Measurements from ENCODE around the gene HADH. TPM values are rescaled to one million over a fixed set of nuclear protein-coding genes. Genes with fewer than 3 reads are reported as not detected.

HADH gene
- total and polyA plus RNA-seq, 2 donors from 2014 or later, result 31.4 to 126 TPM

DNA sequence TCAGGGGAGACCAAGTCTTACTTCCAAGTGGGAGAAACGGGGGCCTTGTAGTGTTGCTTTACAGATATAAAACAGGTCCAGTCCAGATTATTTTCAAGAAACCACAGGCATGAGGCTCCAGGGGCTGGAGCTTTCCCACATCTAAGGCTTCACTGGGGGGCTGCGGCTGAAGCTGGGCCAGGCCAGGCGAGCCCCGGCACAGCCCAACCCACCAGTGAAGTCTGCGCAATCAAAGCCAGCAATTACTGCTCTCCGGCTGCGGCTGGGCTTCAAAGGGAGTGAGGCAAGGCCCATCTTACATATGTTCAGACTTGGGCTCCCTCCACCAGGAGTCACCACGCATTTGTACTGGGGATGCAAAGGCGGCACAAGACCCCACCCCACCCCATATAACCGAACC lies 61.7 kb downstream of the HADH start:
- no peak for TF ChIP-seq CTCF (IDR thresholded peaks at IDR 0.05; ENCODE audit: borderline replicate concordance, extremely low read depth, insufficient read depth)
- no peaks in the 10 kb centered on the region for H3K9me3 ChIP-seq (ENCODE audit: control insufficient read depth in 2 of 3, insufficient read depth in 1 of 3, low read length in 3 of 3)
- H3K9ac ChIP-seq (ENCODE audit: low read length in 3 of 3), result no peak overlapping the region
- no peak overlapping the region for H3K27ac ChIP-seq (ENCODE audit: low read depth in 2 of 2, low read length in 2 of 2)
- no peaks in the 10 kb centered on the region for H3K27me3 ChIP-seq (ENCODE audit: control insufficient read depth, insufficient read depth, low read length)
- H3K4me3 ChIP-seq (ENCODE audit: low read length in 3 of 3), result no peak overlapping the region
- intact Hi-C loops (cut with DNase I), result no loop called here
- FAIRE-seq, result no peak
- H3K36me3 ChIP-seq (ENCODE audit: control insufficient read depth in 2 of 3, insufficient read depth in 3 of 3, low read length in 3 of 3), result no peaks in the 10 kb centered on the region
- DNase-seq, result no peak
- H3K4me1 ChIP-seq (ENCODE audit: control insufficient read depth in 2 of 3, insufficient read depth in 2 of 3, low read depth in 1 of 3, low read length in 3 of 3), result peaks cover 0 to 19% (median 0%) of the 10 kb centered on the region in 3 donors

DNA sequence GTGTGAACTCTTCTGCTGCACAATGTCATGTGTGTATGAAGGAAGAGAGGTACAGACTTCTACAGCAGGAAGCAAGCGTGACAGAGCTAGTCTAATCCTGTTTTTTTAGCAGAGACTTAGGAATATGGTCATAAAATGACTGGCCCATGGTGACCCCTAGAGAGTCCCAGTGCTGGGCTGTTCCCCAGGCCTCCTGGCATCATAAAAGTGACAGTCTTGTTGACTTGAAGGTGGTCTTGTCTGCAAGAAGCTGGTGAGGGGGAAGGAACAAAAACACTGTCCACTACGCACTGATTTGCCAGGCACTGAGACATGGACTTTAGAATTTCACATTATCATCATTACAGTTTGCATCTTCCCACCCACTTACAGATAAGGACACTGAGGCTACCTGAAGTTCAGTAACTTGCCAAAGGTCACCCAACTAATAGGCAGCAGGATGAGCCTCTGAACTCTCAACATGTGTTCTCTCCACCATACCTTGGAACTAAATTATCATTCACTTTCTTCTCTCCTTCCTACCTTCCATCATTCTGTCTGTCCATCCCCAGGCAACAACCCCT lies 63.0 kb downstream of the HADH start:
- Histone ChIP-seq H3K9me3 (ENCODE audit: control insufficient read depth in 2 of 3, insufficient read depth in 1 of 3, low read length in 3 of 3) (no peaks in the 10 kb centered on the region), H3K36me3 (ENCODE audit: control insufficient read depth in 2 of 3, insufficient read depth in 3 of 3, low read length in 3 of 3) (no peaks in the 10 kb centered on the region), H3K9ac (ENCODE audit: low read length in 3 of 3) (no peak overlapping the region), H3K4me3 (ENCODE audit: low read length in 3 of 3) (no peak overlapping the region), H3K4me1 (ENCODE audit: control insufficient read depth in 2 of 3, insufficient read depth in 2 of 3, low read depth in 1 of 3, low read length in 3 of 3) (peaks cover 0 to 19% (median 0%) of the 10 kb centered on the region in 3 donors), H3K27me3 (ENCODE audit: control insufficient read depth, insufficient read depth, low read length) (no peaks in the 10 kb centered on the region), H3K27ac (ENCODE audit: low read depth in 2 of 2, low read length in 2 of 2) (no peak overlapping the region)
- DNase-seq, result peak in 4 of 5 donors; percentile 55 to 84 (median 70)
- no peak for TF ChIP-seq CTCF (IDR thresholded peaks at IDR 0.05; ENCODE audit: borderline replicate concordance, extremely low read depth, insufficient read depth)
- FAIRE-seq, result no peak
- intact Hi-C loops (cut with DNase I), result no loop called here

- TF ChIP-seq CTCF (IDR thresholded peaks at IDR 0.05; ENCODE audit: borderline replicate concordance, extremely low read depth, insufficient read depth), result no peak
These were observed 63.6 kb downstream of the HADH start for GRCh38 chr4:108053251-108053711.

More at GRCh38 chr4:108053251-108053711, 63.6 kb downstream of the HADH start:
- intact Hi-C loops (cut with DNase I), result no loop called here
- peak overlapping the region in 1 of 2 donors; percentile 20 for H3K27ac ChIP-seq (ENCODE audit: low read depth in 2 of 2, low read length in 2 of 2)
- H3K27me3 ChIP-seq (ENCODE audit: control insufficient read depth, insufficient read depth, low read length), result no peaks in the 10 kb centered on the region
- H3K9ac ChIP-seq (ENCODE audit: low read length in 3 of 3), result no peak overlapping the region
- H3K36me3 ChIP-seq (ENCODE audit: control insufficient read depth in 2 of 3, insufficient read depth in 3 of 3, low read length in 3 of 3), result no peaks in the 10 kb centered on the region
- FAIRE-seq (no peak), DNase-seq (no peak)
- no peak overlapping the region for H3K4me3 ChIP-seq (ENCODE audit: low read length in 3 of 3)
- H3K9me3 ChIP-seq (ENCODE audit: control insufficient read depth in 2 of 3, insufficient read depth in 1 of 3, low read length in 3 of 3), result no peaks in the 10 kb centered on the region
- H3K4me1 ChIP-seq (ENCODE audit: control insufficient read depth in 2 of 3, insufficient read depth in 2 of 3, low read depth in 1 of 3, low read length in 3 of 3), result peaks cover 0 to 19% (median 0%) of the 10 kb centered on the region in 3 donors
